DMS53 treated with DMSO at 0.1 percent for 48 hours (cell line): ENCODE results near the gene SEMA3C.

ENCODE experiments used
- DNase-seq: peaks from one replicate; lab custom pipeline; 2025; ENCODE audit not compliant: unreplicated experiment; lab: John Stamatoyannopoulos, UW

Gene SEMA3C

DNA sequence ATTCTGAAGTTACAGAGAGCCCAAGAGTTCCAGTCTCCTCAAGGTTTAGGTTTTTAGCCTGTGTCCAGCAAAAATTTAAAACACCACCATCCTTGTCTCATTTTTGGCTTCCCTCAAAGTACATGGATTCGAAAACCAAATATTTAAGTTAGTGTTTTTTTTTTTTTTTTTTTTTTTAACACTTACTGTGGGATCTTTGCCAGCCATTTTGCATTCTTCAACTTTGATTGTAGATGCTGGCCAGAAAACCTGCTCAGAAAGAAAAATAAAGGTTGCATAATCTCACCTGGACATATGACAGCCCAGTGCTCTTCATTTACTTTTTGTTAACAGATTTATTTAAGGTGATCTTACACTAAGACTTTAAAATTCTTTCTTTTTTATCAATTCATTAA is 91.6 kb downstream of the SEMA3C start:
- no peak for DNase-seq

DNA sequence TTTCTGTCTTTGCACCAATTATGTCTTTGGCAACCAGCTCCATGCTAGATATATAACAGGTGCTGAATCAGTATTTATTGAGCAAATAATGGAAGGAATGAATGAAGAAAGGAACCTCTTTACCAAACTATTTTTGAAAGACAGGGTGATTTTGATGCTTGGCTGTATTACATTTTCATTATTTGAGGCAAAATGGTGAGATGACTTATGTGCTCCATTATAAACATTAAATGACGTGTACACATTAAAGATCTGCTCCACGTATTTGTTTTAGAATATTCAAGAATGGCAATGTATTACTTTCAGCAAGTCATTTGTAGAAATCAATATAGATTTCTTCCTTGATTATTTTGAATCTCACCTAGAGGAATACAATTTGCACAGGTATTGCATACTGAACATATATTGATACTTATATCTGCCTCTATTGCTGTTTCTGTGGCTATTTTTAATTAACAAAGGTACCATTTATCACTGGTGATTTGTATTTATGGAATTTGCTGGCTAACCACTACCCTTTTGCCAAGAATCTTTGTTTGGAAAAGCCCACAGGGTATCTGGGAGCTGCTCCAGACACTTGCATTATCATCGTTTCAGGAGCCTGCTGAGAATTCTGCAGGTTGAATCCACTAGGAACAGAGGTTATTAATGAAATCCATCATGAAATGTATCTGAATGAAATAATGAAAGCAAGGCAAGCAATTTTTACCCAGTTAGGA is 92.2 kb downstream of the SEMA3C start:
- no peak for DNase-seq

- DNase-seq = no peak
These were observed 93.4 kb downstream of the SEMA3C start for GRCh38 chr7:80825499-80825898.

GRCh38 chr7:80824253-80824652 is 94.6 kb downstream of the SEMA3C start:
- no peak for DNase-seq

- peak; percentile 67 for DNase-seq
These were observed 95.8 kb downstream of the SEMA3C start for GRCh38 chr7:80823057-80823456.

DNA sequence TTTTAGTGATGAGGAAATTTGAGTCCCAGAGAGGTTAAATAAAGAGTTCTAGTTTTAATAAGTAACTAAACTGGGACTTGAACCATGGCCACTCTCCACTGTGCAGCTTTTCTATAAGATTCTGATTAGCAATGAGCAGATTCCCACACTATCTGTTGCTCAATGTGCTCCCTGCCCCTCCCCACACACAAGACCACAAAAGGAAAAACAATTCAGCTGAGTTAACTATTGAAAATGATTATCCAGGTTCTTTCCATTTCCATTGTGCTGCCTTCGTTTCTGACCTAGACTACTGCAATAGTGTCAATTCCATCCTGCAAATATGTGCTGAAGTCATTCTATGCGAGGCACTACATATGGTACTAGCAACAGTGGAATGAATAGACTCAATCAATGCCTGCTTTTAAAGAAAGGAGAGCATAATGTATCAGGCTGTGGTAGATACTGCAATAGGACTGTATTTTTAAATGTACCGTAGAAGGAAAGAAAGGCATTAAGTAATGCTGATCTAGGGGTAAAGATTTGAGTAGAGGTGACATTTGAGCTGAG is 97.0 kb downstream of the SEMA3C start:
- DNase-seq = no peak

DNA sequence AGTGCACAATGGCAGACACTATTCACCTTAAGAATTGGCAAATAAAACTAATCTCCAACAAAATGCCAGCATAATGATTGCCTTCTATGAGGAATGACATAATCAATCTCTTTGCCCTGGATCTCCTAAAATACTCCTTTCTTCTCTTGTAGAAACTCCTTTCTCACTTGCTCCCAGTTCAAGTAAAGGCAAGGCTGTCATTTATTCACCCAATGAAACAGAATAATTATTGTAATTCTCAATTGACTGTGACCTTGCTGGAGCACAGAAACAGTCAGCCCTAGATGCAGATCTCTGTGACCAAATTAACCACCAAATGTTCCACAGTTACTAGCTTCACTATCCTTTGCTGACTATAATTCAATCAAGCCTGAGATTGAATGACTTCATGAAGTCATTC is 99.3 kb downstream of the SEMA3C start:
- DNase-seq = no peak

- no peak for DNase-seq
These were observed 100.7 kb downstream of the SEMA3C start for GRCh38 chr7:80818181-80818580.

DNA sequence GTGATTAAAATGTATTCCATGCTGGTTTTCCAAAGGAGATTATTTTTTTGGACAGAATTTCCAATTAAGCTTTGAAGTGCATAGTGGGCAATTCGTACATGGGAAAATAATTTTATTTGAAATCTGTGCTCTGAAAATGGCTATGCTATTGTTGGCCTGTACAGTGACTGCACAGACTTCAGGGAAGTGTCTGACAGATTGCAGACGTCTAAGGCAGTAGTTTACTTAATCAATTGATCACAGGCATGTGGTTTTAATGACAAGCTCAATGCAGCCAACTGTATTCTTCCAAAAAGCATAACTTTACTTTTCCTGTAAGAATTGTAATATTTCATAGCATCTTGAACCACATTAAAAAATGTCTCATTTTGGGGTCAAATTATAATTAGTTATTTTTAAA is 102.0 kb downstream of the SEMA3C start:
- DNase-seq = no peak

DNA sequence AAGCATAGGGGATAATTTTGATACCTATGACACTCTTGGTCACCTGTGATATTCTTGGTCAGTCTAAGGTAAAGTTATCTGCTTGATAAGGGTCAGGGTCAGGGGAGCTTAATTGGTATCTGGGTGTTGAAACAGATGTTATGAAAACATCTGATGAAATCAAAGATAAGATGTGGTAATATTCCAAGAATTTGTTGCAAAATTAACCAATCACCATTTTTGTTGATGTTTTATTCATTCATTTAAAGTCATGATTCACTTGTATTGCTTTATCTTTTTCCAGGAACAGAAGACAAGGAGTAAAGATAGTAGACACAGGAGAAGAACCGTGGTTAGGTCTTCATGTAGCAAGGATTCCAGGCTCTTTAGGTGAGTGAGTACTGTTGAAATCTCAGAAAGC is 103.1 kb downstream of the SEMA3C start:
- no peak for DNase-seq

DNA sequence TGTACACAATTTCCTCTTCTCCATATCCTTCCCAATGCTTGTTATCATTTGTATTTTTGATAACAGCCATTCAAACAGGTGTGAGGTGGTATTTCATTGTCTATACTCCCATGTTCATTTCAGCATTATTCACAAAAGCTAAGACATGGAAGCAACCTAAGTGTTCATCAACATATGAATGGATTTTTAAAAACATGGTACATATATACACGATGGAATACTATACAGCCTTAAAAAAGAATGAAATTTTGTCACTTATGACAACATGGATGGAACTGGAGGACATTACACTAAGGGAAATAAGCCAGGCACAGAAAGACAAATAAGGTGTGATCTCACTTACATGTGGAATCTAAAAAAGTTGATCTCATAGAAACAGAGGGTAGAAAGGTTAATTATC is 109.3 kb downstream of the SEMA3C start:
- no peak for DNase-seq

GRCh38 chr7:80807166-80807900 is 111.5 kb downstream of the SEMA3C start:
- DNase-seq = no peak

DNA sequence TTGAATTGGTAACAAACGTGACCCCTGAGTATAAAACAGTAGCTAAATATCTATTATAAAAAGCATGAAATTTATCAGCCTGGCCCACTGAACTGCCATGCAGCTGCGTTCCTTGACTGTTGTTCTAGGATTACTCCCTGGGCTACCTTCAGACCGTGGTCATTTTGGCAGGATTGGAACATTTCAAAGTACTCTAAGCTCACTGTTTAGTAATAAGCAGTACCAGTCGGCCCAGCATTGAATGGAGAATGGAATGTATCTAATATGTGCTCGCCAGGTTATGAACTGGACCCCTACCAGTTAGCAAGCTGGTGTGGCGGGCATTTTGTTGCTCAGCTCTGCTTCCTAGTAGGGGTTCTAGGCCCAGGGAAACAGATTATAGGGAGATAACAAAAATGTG is 112.2 kb downstream of the SEMA3C start:
- no peak for DNase-seq

DNA sequence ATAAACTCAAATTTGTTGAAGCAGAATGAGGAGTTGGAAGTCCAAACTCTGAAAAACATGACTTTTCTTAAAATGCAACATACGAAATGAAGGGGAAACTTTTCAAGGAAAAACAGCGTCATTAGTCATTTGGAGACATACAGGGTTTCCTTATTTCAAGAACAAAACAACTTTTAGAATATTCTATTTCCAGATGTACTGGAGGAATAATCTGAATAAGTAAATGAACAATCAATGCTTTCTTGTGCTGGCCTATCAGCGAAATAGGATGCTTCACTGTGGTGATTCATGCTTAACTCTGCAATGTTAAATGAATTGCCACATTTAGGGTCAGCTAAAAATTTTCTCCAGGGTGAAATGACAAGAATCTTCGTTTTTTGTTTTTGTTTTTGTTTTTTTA is 114.3 kb downstream of the SEMA3C start:
- DNase-seq = no peak

DNA sequence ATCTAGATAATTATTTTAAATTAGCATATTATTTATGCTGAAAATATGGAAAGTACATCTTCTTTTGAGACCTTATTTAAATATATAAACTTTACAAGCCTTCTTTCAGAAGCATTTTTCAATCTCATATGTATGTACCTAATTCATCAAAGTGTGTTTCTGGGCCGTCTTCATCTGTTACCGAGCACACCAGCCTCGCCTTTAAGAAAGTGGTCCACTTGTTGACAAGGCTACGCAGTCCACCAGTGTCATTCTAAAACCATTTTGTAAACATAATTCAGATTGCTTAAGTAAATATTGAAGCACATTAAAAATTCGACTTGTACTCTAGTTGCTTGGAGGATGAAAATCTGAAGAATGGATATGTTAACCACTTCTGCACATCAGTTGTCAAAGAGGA is 116.3 kb downstream of the SEMA3C start:
- no peak for DNase-seq

GRCh38 chr7:80794631-80795573 is 123.9 kb downstream of the SEMA3C start:
- DNase-seq = no peak

- DNase-seq = no peak
These were observed 127.3 kb downstream of the SEMA3C start for GRCh38 chr7:80791509-80791929.

- no peak for DNase-seq
These were observed 128.0 kb downstream of the SEMA3C start for GRCh38 chr7:80790877-80791276.

- DNase-seq = no peak
These were observed 131.1 kb downstream of the SEMA3C start for GRCh38 chr7:80787721-80788120.

DNA sequence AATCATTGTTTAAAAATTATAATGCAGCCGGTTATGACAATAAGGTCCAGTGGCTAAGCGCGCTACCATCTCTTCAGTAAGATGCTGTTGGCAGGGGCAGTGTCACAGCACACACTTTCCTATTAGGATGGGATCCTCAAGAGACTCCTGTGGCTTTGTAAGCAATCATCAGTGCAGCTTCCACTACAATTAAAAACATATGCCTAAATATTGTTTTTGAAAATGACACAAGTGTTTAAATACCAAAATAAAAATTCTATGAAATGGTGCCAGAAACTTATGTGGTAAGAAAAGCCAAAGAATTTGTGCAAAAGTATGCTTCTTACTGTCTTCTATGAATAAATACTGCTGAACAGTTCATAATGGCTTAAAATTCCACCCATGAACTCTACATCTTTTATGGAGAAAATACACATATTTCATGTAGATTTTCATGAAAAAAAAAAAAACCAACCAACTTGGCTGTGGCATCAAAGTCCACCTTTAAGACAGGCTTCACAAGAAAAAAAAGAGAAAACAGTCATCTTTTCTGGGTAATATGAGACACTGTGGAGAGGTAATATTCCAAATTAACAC is 132.8 kb downstream of the SEMA3C start:
- no peak for DNase-seq

DNA sequence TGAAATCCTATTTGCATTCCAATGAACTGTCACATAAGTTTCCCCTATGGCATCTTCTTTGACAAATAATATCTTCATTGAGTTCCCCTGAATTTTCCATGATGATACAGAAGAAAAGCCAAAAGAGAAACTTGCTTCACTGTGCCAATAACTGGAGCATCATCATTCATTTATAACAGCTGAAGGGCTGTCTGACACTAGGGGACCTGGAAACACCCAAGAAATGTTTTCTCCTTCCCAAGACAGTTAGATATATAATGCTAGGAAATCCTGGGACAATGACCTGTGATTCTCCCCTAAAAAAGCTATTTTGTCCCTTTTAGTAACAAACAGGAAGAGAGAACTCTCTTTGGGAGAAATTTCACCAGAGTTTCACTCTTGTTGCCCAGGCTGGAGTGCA is 133.6 kb downstream of the SEMA3C start:
- no peak for DNase-seq
